Esophagus (tissue), 2 donors: Measurements from ENCODE around the gene DERA. TPM values are rescaled to one million over a fixed set of nuclear protein-coding genes. Genes with fewer than 3 reads are reported as not detected.

ENCODE experiments used
- H3K27ac ChIP-seq, 2 donors: one replicate each; pipeline ENCODE4 v1.5.1; 2013; ENCODE audit warnings: low read depth in 2 of 2, mild to moderate bottlenecking in 2 of 2, inconsistent platforms in 1 of 2, low read length in 1 of 2, moderate library complexity in 1 of 2
- H3K27me3 ChIP-seq, 2 donors: one replicate each; pipeline ENCODE4 v1.6.1; 2013; ENCODE audit warnings: low read length in 2 of 2, control low read depth in 1 of 2, mild to moderate bottlenecking in 1 of 2; ENCODE audit not compliant: insufficient read depth in 2 of 2, control insufficient read depth in 1 of 2
- H3K36me3 ChIP-seq, 2 donors: one replicate each; pipeline ENCODE4 v1.6.1; 2013; ENCODE audit warnings: low read length in 1 of 2; ENCODE audit not compliant: control insufficient read depth in 2 of 2, insufficient read depth in 2 of 2
- H3K4me1 ChIP-seq, 2 donors: one replicate each; pipeline ENCODE4 v1.6.1; 2013; ENCODE audit warnings: low read length in 1 of 2; ENCODE audit not compliant: control insufficient read depth in 2 of 2, insufficient read depth in 2 of 2
- H3K4me3 ChIP-seq, 2 donors: one replicate each; pipeline ENCODE4 v1.5.1; 2013; ENCODE audit warnings: low read length in 2 of 2, mild to moderate bottlenecking in 2 of 2, low read depth in 1 of 2, moderate library complexity in 1 of 2
- H3K9me3 ChIP-seq, 2 donors: one replicate each; pipeline ENCODE4 v1.6.1; 2013; ENCODE audit warnings: mild to moderate bottlenecking in 2 of 2, low read depth in 1 of 2, low read length in 1 of 2, moderate library complexity in 1 of 2; ENCODE audit not compliant: control insufficient read depth in 2 of 2, insufficient read depth in 1 of 2
- WGBS, 2 donors: extraction: QIAGEN DNeasy Blood & Tissue Kit; methylation state at CpG; one replicate each; pipeline ENCODE4 v1.1.7; 2013; 5-methylcytosine and 5-hydroxymethylcytosine counted together
- polyA plus RNA-seq, 2 donors: library from polyadenylated mRNA; stranded (reverse); fragments of 200-250 nt; gene quantifications; one replicate each; pipeline ENCODE4 v1.2.3, GENCODE V29; 2013
- donor health status: healthy with polysubstance abuse.
- donor health status: Bipolar disorder and iron deficiency.

The DERA gene
- polyA plus RNA-seq, 2 donors = 30.7 to 37.2 TPM

DNA sequence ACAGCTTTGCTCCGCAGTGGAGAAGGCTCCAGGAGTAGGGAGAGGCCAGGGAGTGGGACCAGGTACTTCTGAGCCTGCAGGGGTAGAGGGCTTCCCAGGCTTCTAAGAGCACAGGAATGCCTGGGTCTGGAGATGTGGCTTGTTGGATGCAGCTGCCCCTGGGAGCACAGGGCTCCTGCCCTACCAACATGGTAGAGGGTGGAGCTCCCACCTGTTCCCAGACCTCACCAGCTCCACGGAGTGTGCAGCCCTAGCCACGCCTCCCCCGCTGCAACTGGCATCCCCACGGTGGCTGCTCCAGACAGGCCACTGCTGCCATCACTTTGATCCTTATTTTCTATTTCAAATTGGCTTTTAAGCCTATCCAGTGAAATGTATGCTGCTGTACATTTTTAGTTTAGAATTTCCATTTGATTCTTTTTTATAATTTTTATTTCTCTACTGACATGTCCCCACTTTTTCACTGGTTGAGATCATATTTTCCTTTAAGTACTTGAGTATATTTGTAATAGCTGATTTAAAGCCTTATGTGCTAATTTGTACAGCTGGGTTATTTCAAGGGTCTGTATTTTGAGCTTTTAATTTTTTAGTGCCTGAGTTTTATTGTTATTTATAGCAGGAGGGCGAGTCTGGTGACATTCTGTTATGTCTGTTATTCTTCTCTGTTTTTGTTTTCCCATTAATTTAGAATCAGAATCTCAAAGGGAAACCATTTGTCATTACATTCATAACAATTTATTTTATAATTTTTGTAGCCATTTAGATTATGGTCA, 78.0 kb downstream of the DERA start:
- peaks cover 0 to 7% of the 10 kb centered on the region in 2 donors for H3K9me3 ChIP-seq
- no peak overlapping the region for H3K27ac ChIP-seq
- H3K27me3 ChIP-seq = no peaks in the 10 kb centered on the region
- WGBS, 2 donors = 88 to 91% methylated on average over 6 of the region's 6 CpGs
- H3K4me1 ChIP-seq = no peaks in the 10 kb centered on the region
- H3K36me3 ChIP-seq = peaks cover 8 to 14% of the 10 kb centered on the region in 2 donors
- H3K4me3 ChIP-seq = no peak overlapping the region

GRCh38 chr12:15995801-15996200, 84.7 kb downstream of the DERA start:
- Histone ChIP-seq H3K4me1 (no peaks in the 10 kb centered on the region), H3K4me3 (no peak overlapping the region), H3K36me3 (peaks cover 0 to 6% of the 10 kb centered on the region in 2 donors), H3K27ac (no peak overlapping the region), H3K9me3 (no peaks in the 10 kb centered on the region), H3K27me3 (no peaks in the 10 kb centered on the region)
- 93 to 94% methylated on average over 4 of the region's 4 CpGs for WGBS, 2 donors

DNA sequence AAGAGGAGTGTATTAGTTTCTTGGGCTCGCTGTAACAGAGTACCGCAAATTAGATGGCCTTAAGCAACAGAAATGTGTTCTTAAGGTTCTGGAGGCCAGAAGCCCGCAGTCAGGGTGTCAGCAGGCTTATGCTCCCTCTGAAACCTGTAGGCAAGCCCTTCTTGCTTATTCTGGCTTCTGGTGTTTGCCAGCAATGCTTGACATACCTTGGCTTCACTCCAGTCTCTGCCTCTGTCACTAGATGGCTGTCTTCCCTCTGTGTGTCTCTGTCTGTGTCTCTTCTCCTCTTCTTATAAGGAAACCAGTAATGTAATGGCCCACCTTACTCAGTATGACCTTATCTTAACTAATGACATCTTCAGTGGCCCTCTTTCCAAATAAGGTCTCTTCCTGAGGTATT, 85.1 kb downstream of the DERA start:
- Histone ChIP-seq H3K4me1 (no peaks in the 10 kb centered on the region), H3K9me3 (no peaks in the 10 kb centered on the region), H3K36me3 (peaks cover 0 to 6% of the 10 kb centered on the region in 2 donors), H3K4me3 (no peak overlapping the region), H3K27ac (no peak overlapping the region), H3K27me3 (no peaks in the 10 kb centered on the region)
- WGBS, 2 donors = 60 to 69% methylated on average over 3 of the region's 3 CpGs

DNA sequence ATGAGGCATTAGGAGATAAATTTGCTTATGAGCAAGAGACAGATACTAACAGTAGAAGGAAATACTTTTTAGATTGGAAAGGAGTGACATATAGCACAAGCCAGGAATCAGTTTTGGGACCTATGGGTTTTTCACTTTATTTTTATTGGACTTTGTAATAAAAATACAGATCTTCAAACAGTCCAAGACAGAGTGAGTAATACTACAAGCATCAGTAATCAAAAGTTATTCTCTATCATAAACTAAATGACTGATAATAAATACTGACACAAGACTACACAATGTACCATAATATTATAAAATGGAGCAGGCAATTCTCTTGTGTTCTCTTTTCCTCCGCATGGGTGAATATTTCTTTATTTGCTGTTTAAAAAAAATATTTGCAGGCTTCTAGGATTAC, 85.8 kb downstream of the DERA start:
- H3K4me3 ChIP-seq = no peak overlapping the region
- no peaks in the 10 kb centered on the region for H3K27me3 ChIP-seq
- no peak overlapping the region for H3K27ac ChIP-seq
- no peaks in the 10 kb centered on the region for H3K9me3 ChIP-seq
- H3K36me3 ChIP-seq = peaks cover 0 to 6% of the 10 kb centered on the region in 2 donors
- WGBS, 2 donors = 82 to 95% methylated on average over 1 of the region's 1 CpG
- H3K4me1 ChIP-seq = no peaks in the 10 kb centered on the region

DNA sequence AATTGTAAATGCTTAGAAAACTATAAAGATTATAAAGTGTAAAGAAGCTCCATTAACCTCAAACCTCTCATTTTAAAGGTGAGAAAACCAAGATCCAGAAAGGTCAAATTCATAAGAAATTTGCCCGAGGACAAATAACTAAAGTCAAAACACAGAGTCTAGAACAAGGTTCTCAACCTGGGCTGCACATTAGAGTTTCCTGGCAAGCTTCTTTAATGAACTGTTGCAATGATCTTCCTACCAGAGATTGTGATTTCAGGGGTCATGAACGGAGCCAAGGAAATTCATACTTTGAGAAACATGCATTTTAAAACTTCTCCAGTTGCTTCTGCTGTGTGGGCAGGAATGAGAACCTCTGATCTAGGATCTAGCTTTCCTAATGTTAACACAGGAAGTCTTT, 86.8 kb downstream of the DERA start:
- peaks cover 0 to 3% of the 10 kb centered on the region in 2 donors for H3K36me3 ChIP-seq
- H3K27ac ChIP-seq = no peak overlapping the region
- 89 to 98% methylated on average over 2 of the region's 2 CpGs for WGBS, 2 donors
- H3K4me3 ChIP-seq = no peak overlapping the region
- no peaks in the 10 kb centered on the region for H3K4me1 ChIP-seq
- no peaks in the 10 kb centered on the region for H3K9me3 ChIP-seq
- no peaks in the 10 kb centered on the region for H3K27me3 ChIP-seq

DNA sequence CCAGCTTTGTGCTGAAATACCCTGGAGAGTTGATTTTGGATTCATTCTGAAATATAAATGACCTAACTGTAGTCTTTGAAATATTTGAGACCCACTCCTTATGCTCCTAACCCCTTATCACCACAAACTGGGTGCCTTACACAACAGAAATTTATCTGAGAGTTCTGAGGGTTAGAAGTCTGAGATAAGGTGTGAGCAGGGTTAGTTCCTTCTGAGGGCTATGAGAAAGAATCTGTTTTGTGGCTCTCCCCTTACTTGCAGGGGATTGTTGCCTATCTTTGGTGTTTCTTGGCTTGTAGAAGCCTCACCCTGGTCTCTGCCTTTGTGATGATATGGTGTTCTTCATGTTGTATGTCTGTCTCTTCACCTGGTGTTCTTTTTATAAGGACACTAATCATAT, 91.7 kb downstream of the DERA start:
- H3K36me3 ChIP-seq = peaks cover 3% of the 10 kb centered on the region in 2 donors
- H3K27ac ChIP-seq = no peak overlapping the region
- H3K4me3 ChIP-seq = no peak overlapping the region
- no peaks in the 10 kb centered on the region for H3K4me1 ChIP-seq
- H3K27me3 ChIP-seq = no peaks in the 10 kb centered on the region
- no peaks in the 10 kb centered on the region for H3K9me3 ChIP-seq

GRCh38 chr12:16003460-16003859, 92.3 kb downstream of the DERA start:
- Histone ChIP-seq H3K4me3 (no peak overlapping the region), H3K27ac (no peak overlapping the region), H3K27me3 (no peaks in the 10 kb centered on the region), H3K4me1 (no peaks in the 10 kb centered on the region), H3K36me3 (peaks cover 3% of the 10 kb centered on the region in 2 donors), H3K9me3 (no peaks in the 10 kb centered on the region)
- WGBS, 2 donors = 89 to 91% methylated on average over 3 of the region's 3 CpGs

DNA sequence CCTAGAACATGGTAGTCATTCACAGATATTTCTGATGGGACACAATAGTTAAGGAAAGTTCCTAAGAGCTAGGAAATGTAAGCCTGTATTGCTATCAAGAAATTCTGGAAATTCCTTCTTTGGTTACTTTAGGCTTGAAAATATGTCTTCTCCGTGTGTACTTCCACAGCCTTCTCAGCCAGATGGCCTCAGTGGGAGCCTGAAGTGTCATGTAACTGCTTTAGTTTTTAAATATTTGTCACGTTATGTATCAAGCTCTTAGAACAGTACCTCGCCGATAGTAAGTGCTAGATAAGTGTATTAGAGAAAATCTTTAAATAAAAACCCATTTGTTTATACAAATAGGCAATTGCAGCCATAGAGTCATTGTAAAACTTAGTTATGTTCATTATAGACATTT, 95.6 kb downstream of the DERA start:
- H3K9me3 ChIP-seq = no peaks in the 10 kb centered on the region
- 95 to 96% methylated on average over 4 of the region's 4 CpGs for WGBS, 2 donors
- no peaks in the 10 kb centered on the region for H3K27me3 ChIP-seq
- H3K4me3 ChIP-seq = no peak overlapping the region
- peaks cover 0 to 3% of the 10 kb centered on the region in 2 donors for H3K36me3 ChIP-seq
- H3K27ac ChIP-seq = no peak overlapping the region
- H3K4me1 ChIP-seq = no peaks in the 10 kb centered on the region

GRCh38 chr12:16008421-16008824, 97.3 kb downstream of the DERA start:
- 89 to 92% methylated on average over 7 of the region's 7 CpGs for WGBS, 2 donors
- H3K27ac ChIP-seq = no peak overlapping the region
- no peaks in the 10 kb centered on the region for H3K4me1 ChIP-seq
- H3K4me3 ChIP-seq = no peak overlapping the region
- H3K27me3 ChIP-seq = no peaks in the 10 kb centered on the region
- no peaks in the 10 kb centered on the region for H3K9me3 ChIP-seq
- H3K36me3 ChIP-seq = peaks cover 0 to 3% of the 10 kb centered on the region in 2 donors

DNA sequence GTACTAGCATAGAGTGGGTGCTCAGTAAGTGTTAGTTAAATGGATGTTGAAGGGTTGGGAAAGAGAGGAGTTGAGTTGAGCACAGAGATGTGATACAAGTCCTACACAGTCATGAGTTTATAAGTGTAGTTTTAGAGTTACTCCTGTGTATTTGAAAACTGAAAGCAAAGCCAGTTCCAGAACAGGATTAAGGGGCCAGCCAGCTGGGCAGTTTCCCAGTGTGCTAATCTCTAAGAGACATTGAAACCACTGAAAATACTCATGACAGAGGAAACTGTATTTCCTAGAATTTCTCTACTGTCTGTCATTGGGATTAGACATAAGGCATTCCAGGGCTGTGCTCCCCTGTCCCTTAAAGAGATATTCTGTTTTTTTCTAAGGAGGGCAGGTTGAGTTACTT, 101.0 kb downstream of the DERA start:
- no peaks in the 10 kb centered on the region for H3K4me1 ChIP-seq
- peaks cover 0 to 7% of the 10 kb centered on the region in 2 donors for H3K9me3 ChIP-seq
- no peaks in the 10 kb centered on the region for H3K27me3 ChIP-seq
- peaks cover 0 to 6% of the 10 kb centered on the region in 2 donors for H3K36me3 ChIP-seq
- H3K4me3 ChIP-seq = no peak overlapping the region
- no peak overlapping the region for H3K27ac ChIP-seq
